Adipose tissue (tissue), 3 donors: ENCODE results near the gene ANKRD12. TPM values are rescaled to one million over a fixed set of nuclear protein-coding genes. Genes with fewer than 3 reads are reported as not detected.
"Not testable (repeated sequence)": the region's sequence is repeated elsewhere in the genome, so short reads cannot be mapped to it uniquely, and the experiment has no call there.

Source experiments
- H3K27ac ChIP-seq: one replicate; pipeline ENCODE4 v1.5.1; 2013; ENCODE audit warnings: low read depth, low read length
- WGBS, 3 donors: extraction: QIAGEN DNeasy Blood & Tissue Kit; methylation state at CpG; one replicate each; pipeline ENCODE4 v1.1.7; 2013; 5-methylcytosine and 5-hydroxymethylcytosine counted together
- polyA plus RNA-seq, 3 donors: library from polyadenylated mRNA; stranded (reverse); fragments of 200-250 nt; gene quantifications; one replicate each; pipeline ENCODE4 v1.2.3, GENCODE V29; 2013
- donor health status: healthy with polysubstance abuse.
- donor health status: Bipolar disorder and iron deficiency.
- donor health status: healthy.

Gene ANKRD12
- polyA plus RNA-seq, 3 donors, result 5.4 to 8.1 (median 5.8) TPM

- H3K27ac ChIP-seq, result peak overlapping the region; percentile 34
- 0 to 1% (median 0%) methylated on average over 33 of the region's 33 CpGs for WGBS, 3 donors
Measured at GRCh38 chr18:9135912-9136314, 668 bp upstream of the ANKRD12 start.

- H3K27ac ChIP-seq, result peak overlapping the region; percentile 79
- WGBS, 3 donors, result 0 to 1% (median 1%) methylated on average over 69 to 95 of the region's 95 CpGs
Measured at GRCh38 chr18:9137168-9138066, 836 bp downstream of the ANKRD12 start.

GRCh38 chr18:9139400-9140039 lies 2.9 kb downstream of the ANKRD12 start:
- no peak overlapping the region for H3K27ac ChIP-seq
- 35 to 41% (median 37%) methylated on average over 7 of the region's 7 CpGs for WGBS, 3 donors

GRCh38 chr18:9140381-9140780 lies 3.8 kb downstream of the ANKRD12 start:
- H3K27ac ChIP-seq, result no peak overlapping the region
- 28 to 46% (median 44%) methylated on average over 2 of the region's 2 CpGs for WGBS, 3 donors

- 94 to 99% (median 95%) methylated on average over 2 of the region's 2 CpGs for WGBS, 3 donors
- H3K27ac ChIP-seq, result no peak overlapping the region
Measured at GRCh38 chr18:9140984-9141383, 4.4 kb downstream of the ANKRD12 start.

GRCh38 chr18:9146224-9146623 lies 9.6 kb downstream of the ANKRD12 start:
- WGBS, 3 donors, result 82 to 90% (median 89%) methylated on average over 1 of the region's 1 CpG
- H3K27ac ChIP-seq, result no peak overlapping the region

GRCh38 chr18:9147440-9148202 lies 11.0 kb downstream of the ANKRD12 start:
- H3K27ac ChIP-seq, result no peak overlapping the region
- 15 to 23% (median 17%) methylated on average over 1 of the region's 1 CpG for WGBS, 3 donors

- H3K27ac ChIP-seq, result no peak overlapping the region
- WGBS, 3 donors, result 25 to 51% (median 26%) methylated on average over 1 of the region's 1 CpG
Measured at GRCh38 chr18:9148203-9148552, 11.6 kb downstream of the ANKRD12 start.

GRCh38 chr18:9150121-9150520 lies 13.5 kb downstream of the ANKRD12 start:
- 56 to 62% (median 60%) methylated on average over 5 of the region's 5 CpGs for WGBS, 3 donors
- H3K27ac ChIP-seq, result no peak overlapping the region

GRCh38 chr18:9153256-9153655 lies 16.7 kb downstream of the ANKRD12 start:
- WGBS, 3 donors, result 17 to 28% (median 19%) methylated on average over 1 of the region's 1 CpG

GRCh38 chr18:9156604-9157249 lies 20.1 kb downstream of the ANKRD12 start:
- H3K27ac ChIP-seq, result no peak overlapping the region
- WGBS, 3 donors, result 93 to 96% (median 94%) methylated on average over 4 of the region's 4 CpGs

More at GRCh38 chr18:9153256-9153655, 16.7 kb downstream of the ANKRD12 start:
- no peak overlapping the region for H3K27ac ChIP-seq

- WGBS, 3 donors, result 19 to 53% (median 49%) methylated on average over 2 of the region's 2 CpGs
- no peak overlapping the region for H3K27ac ChIP-seq
Measured at GRCh38 chr18:9157806-9158205, 21.2 kb downstream of the ANKRD12 start.

- no peak overlapping the region for H3K27ac ChIP-seq
- 94 to 96% (median 95%) methylated on average over 4 of the region's 4 CpGs for WGBS, 3 donors
Measured at GRCh38 chr18:9160014-9160413, 23.4 kb downstream of the ANKRD12 start.

GRCh38 chr18:9162663-9163062 lies 26.1 kb downstream of the ANKRD12 start:
- WGBS, 3 donors, result 95 to 98% (median 96%) methylated on average over 4 of the region's 4 CpGs
- H3K27ac ChIP-seq, result not testable (repeated sequence)

- not testable (repeated sequence) for H3K27ac ChIP-seq
Measured at GRCh38 chr18:9164149-9164548, 27.6 kb downstream of the ANKRD12 start.

GRCh38 chr18:9165883-9166282 lies 29.3 kb downstream of the ANKRD12 start:
- H3K27ac ChIP-seq, result not testable (repeated sequence)
- WGBS, 3 donors, result 94 to 100% (median 98%) methylated on average over 3 of the region's 3 CpGs

GRCh38 chr18:9169515-9169914 lies 32.9 kb downstream of the ANKRD12 start:
- not testable (repeated sequence) for H3K27ac ChIP-seq
- WGBS, 3 donors, result 81 to 91% (median 88%) methylated on average over 3 of the region's 3 CpGs

GRCh38 chr18:9171919-9172318 lies 35.3 kb downstream of the ANKRD12 start:
- 65 to 97% (median 96%) methylated on average over 3 of the region's 3 CpGs for WGBS, 3 donors
- not testable (repeated sequence) for H3K27ac ChIP-seq
